NOMO-1 (cell line): Measurements from ENCODE around the gene CNTN5.
"Not testable (repeated sequence)": the region's sequence is repeated elsewhere in the genome, so short reads cannot be mapped to it uniquely, and the experiment has no call there.

Source experiments
- DNase-seq, 2 experiments: peaks; one replicate each; lab custom pipeline; 2025; ENCODE audit not compliant: unreplicated experiment in 2 of 2; lab: John Stamatoyannopoulos, UW

Gene CNTN5

GRCh38 chr11:99706848-99707247 is 686.1 kb downstream of the CNTN5 start:
- DNase-seq: no peak

- DNase-seq: no peak
Measured at GRCh38 chr11:99708928-99709672, 688.4 kb downstream of the CNTN5 start.

- DNase-seq: no peak
Measured at GRCh38 chr11:99716302-99716701, 695.6 kb downstream of the CNTN5 start.

- no peak for DNase-seq
Measured at GRCh38 chr11:99718291-99718690, 697.5 kb downstream of the CNTN5 start.

- peak; percentile 18 to 40 for DNase-seq
Measured at GRCh38 chr11:99739464-99740089, 718.8 kb downstream of the CNTN5 start.

GRCh38 chr11:99742501-99742900 is 721.8 kb downstream of the CNTN5 start:
- DNase-seq: no peak

- DNase-seq: no peak
Measured at GRCh38 chr11:99759787-99760186, 739.0 kb downstream of the CNTN5 start.

GRCh38 chr11:99766811-99767210 is 746.1 kb downstream of the CNTN5 start:
- DNase-seq: no peak

- no peak for DNase-seq
Measured at GRCh38 chr11:99773646-99774045, 752.9 kb downstream of the CNTN5 start.

- peak in 1 of 2 experiments; percentile 24 for DNase-seq
Measured at GRCh38 chr11:99781074-99781473, 760.3 kb downstream of the CNTN5 start.

GRCh38 chr11:99791354-99791753 is 770.6 kb downstream of the CNTN5 start:
- DNase-seq: no peak

GRCh38 chr11:99795999-99796398 is 775.2 kb downstream of the CNTN5 start:
- no peak for DNase-seq

GRCh38 chr11:99803501-99803900 is 782.8 kb downstream of the CNTN5 start:
- no peak for DNase-seq

- DNase-seq: no peak
Measured at GRCh38 chr11:99812516-99812915, 791.8 kb downstream of the CNTN5 start.

GRCh38 chr11:99814021-99814420 is 793.3 kb downstream of the CNTN5 start:
- DNase-seq: no peak

GRCh38 chr11:99814738-99815137 is 794.0 kb downstream of the CNTN5 start:
- no peak for DNase-seq

GRCh38 chr11:99818991-99819390 is 798.2 kb downstream of the CNTN5 start:
- no peak for DNase-seq

- DNase-seq: no peak
Measured at GRCh38 chr11:99822846-99823565, 802.3 kb downstream of the CNTN5 start.

GRCh38 chr11:99836739-99837138 is 816.0 kb downstream of the CNTN5 start:
- not testable (repeated sequence) for DNase-seq

- DNase-seq: no peak
Measured at GRCh38 chr11:99841885-99842284, 821.1 kb downstream of the CNTN5 start.

GRCh38 chr11:99865951-99866350 is 845.2 kb downstream of the CNTN5 start:
- DNase-seq: no peak

- DNase-seq: no peak
Measured at GRCh38 chr11:99881610-99882009, 860.9 kb downstream of the CNTN5 start.
